DND-41 (cell line): ENCODE results near the gene FAM47C.

Experiments used
- CTCF ChIP-seq: IDR thresholded peaks from 2 replicates; pipeline ENCODE4 v1.5.1; 2012; ENCODE audit warnings: borderline replicate concordance, low read length, moderate library complexity, mild to moderate bottlenecking; ENCODE audit not compliant: poor library complexity, severe bottlenecking; ENCODE audit errors: extremely low read depth
- EZH2 ChIP-seq: IDR thresholded peaks from 3 replicates; pipeline ENCODE4 v1.6.1; 2012; ENCODE audit warnings: borderline replicate concordance, low read depth, mild to moderate bottlenecking, moderate library complexity, low read length, inconsistent platforms; ENCODE audit not compliant: severe bottlenecking

DNA sequence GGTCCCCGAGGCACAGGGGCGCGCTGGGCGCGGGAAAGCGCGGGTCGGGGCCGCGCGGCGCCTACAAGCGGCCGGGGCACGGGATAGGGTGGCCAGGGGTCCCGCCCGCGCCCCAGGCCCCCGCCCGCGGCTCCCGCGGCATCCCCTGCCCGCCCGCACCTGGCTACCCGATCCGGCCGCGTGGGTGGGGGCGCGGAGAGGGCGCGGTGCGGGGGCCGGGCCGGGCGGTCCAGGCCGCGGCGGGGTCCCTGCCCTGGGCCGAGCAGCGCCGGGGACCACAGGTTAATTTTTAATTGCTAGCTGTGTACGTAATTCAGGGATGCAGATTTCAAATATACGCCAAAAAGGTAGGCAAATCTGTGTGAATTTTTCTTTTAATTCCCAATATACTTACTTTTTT lies 44.3 kb upstream of the FAM47C start:
- TF ChIP-seq EZH2 (no peak), CTCF (no peak)
